GM12801 (cell line): ENCODE results near the gene YDJC.

ENCODE experiments used
- CTCF ChIP-seq: IDR thresholded peaks from one replicate; pipeline ENCODE4 v1.5.1; 2011; ENCODE audit warnings: control low read depth; ENCODE audit not compliant: insufficient read length; ENCODE audit errors: extremely low read depth

Gene YDJC

GRCh38 chr22:21590809-21591641, 38.8 kb downstream of the YDJC start:
- no peak for TF ChIP-seq CTCF

GRCh38 chr22:21589396-21589795, 40.4 kb downstream of the YDJC start:
- TF ChIP-seq CTCF, result no peak

- no peak for TF ChIP-seq CTCF
These were observed 41.8 kb downstream of the YDJC start for GRCh38 chr22:21587803-21588611.

GRCh38 chr22:21585389-21585788, 44.4 kb downstream of the YDJC start:
- TF ChIP-seq CTCF, result no peak

- no peak for TF ChIP-seq CTCF
These were observed 46.8 kb downstream of the YDJC start for GRCh38 chr22:21582801-21583740.

- TF ChIP-seq CTCF, result no peak
These were observed 50.4 kb downstream of the YDJC start for GRCh38 chr22:21579474-21579851.
